H9 (cell line): ENCODE data around the gene KCNK16. TPM values are rescaled to one million over a fixed set of nuclear protein-coding genes. Genes with fewer than 3 reads are reported as not detected.

Source experiments
- DNase-seq: peaks from one replicate; pipeline ENCODE4 v3.0.0-alpha.2; 2017
- H2AFZ ChIP-seq: one replicate; pipeline ENCODE4 v1.6.1; 2013; ENCODE audit warnings: mild to moderate bottlenecking, low read length, control low read depth, moderate library complexity
- H2AK5ac ChIP-seq: 2 replicates; pipeline ENCODE4 v1.6.1; 2013; ENCODE audit warnings: low read length, control low read depth, mixed read lengths; ENCODE audit not compliant: insufficient read length
- H2BK120ac ChIP-seq: one replicate; pipeline ENCODE4 v1.6.1; 2013; ENCODE audit warnings: low read depth, mild to moderate bottlenecking, low read length, control low read depth, inconsistent platforms; ENCODE audit not compliant: poor library complexity, severe bottlenecking
- H2BK12ac ChIP-seq: 2 replicates; pipeline ENCODE4 v1.6.1; 2013; ENCODE audit warnings: low read length, control low read depth, mixed read lengths, low read depth; ENCODE audit not compliant: insufficient read length
- H2BK15ac ChIP-seq: 2 replicates; pipeline ENCODE4 v1.6.1; 2013; ENCODE audit warnings: low read depth, low read length, control low read depth
- H2BK20ac ChIP-seq: one replicate; pipeline ENCODE4 v1.6.1; 2013; ENCODE audit warnings: low read depth, mild to moderate bottlenecking, low read length, control low read depth, inconsistent platforms; ENCODE audit not compliant: poor library complexity, severe bottlenecking
- H2BK5ac ChIP-seq: 2 replicates; pipeline ENCODE4 v1.6.1; 2013; ENCODE audit warnings: low read length, control low read depth, mixed read lengths; ENCODE audit not compliant: insufficient read length
- H3K14ac ChIP-seq: 2 replicates; pipeline ENCODE4 v1.6.1; 2013; ENCODE audit warnings: low read length, control low read depth; ENCODE audit not compliant: insufficient read depth
- H3K18ac ChIP-seq: 2 replicates; pipeline ENCODE4 v1.6.1; 2013; ENCODE audit warnings: low read depth, mild to moderate bottlenecking, mixed read lengths, low read length, control low read depth; ENCODE audit not compliant: insufficient read length
- H3K23ac ChIP-seq: 2 replicates; pipeline ENCODE4 v1.6.1; 2013; ENCODE audit warnings: low read length, control low read depth, mixed read lengths, low read depth; ENCODE audit not compliant: insufficient read length
- H3K23me2 ChIP-seq: 2 replicates; pipeline ENCODE4 v1.6.1; 2013; ENCODE audit warnings: low read depth, mild to moderate bottlenecking, mixed read lengths, low read length, control low read depth; ENCODE audit not compliant: insufficient read length, poor library complexity, severe bottlenecking
- H3K27ac ChIP-seq: 2 replicates; pipeline ENCODE4 v1.5.1; 2013; ENCODE audit warnings: low read length, control low read depth, mixed read lengths, low read depth; ENCODE audit not compliant: insufficient read length
- H3K27me3 ChIP-seq: 2 replicates; pipeline ENCODE4 v1.6.1; 2013; ENCODE audit warnings: low read length, control low read depth, inconsistent platforms; ENCODE audit not compliant: insufficient read depth
- H3K4ac ChIP-seq: 2 replicates; pipeline ENCODE4 v1.6.1; 2013; ENCODE audit warnings: low read depth, mild to moderate bottlenecking, control low read depth, inconsistent platforms, low read length, moderate library complexity
- H3K4me1 ChIP-seq: 2 replicates; pipeline ENCODE4 v1.6.1; 2013; ENCODE audit warnings: low read length, control low read depth, inconsistent platforms; ENCODE audit not compliant: insufficient read depth
- H3K4me2 ChIP-seq: 2 replicates; pipeline ENCODE4 v1.6.1; 2013; ENCODE audit warnings: low read length, control low read depth, mixed read lengths; ENCODE audit not compliant: insufficient read length, insufficient read depth
- H3K56ac ChIP-seq: 2 replicates; pipeline ENCODE4 v1.6.1; 2013; ENCODE audit warnings: low read depth, mild to moderate bottlenecking, mixed read lengths, low read length, control low read depth; ENCODE audit not compliant: insufficient read length
- H3K79me1 ChIP-seq: 2 replicates; pipeline ENCODE4 v1.6.1; 2013; ENCODE audit warnings: low read depth, mild to moderate bottlenecking, moderate library complexity, low read length, control low read depth, inconsistent platforms; ENCODE audit not compliant: insufficient read depth, poor library complexity, severe bottlenecking
- H3K79me2 ChIP-seq: 2 replicates; pipeline ENCODE4 v1.6.1; 2013; ENCODE audit warnings: low read length, control low read depth, inconsistent platforms; ENCODE audit not compliant: insufficient read depth
- H3K9ac ChIP-seq: 2 replicates; pipeline ENCODE4 v1.6.1; 2013; ENCODE audit warnings: low read length, control low read depth, mixed read lengths; ENCODE audit not compliant: insufficient read length; ENCODE audit errors: extremely low read depth
- H3K9me3 ChIP-seq: one replicate; pipeline ENCODE4 v1.6.1; 2013; ENCODE audit warnings: low read depth, low read length, inconsistent platforms; ENCODE audit not compliant: control insufficient read depth
- H3T11ph ChIP-seq: one replicate; pipeline ENCODE4 v1.6.1; 2013; ENCODE audit warnings: mild to moderate bottlenecking, low read length, control low read depth, inconsistent platforms
- H4K20me1 ChIP-seq: one replicate; pipeline ENCODE4 v1.6.1; 2013; ENCODE audit not compliant: control insufficient read depth, insufficient read length, insufficient read depth
- H4K5ac ChIP-seq: 2 replicates; pipeline ENCODE4 v1.6.1; 2013; ENCODE audit warnings: low read depth, mild to moderate bottlenecking, mixed read lengths, low read length, control low read depth; ENCODE audit not compliant: insufficient read length
- H4K8ac ChIP-seq: replicated peaks from 2 replicates; pipeline ENCODE4 v1.6.1; 2013; ENCODE audit warnings: low read length, control low read depth, mixed read lengths, low read depth; ENCODE audit not compliant: insufficient read length
- H4K91ac ChIP-seq: 2 replicates; pipeline ENCODE4 v1.6.1; 2013; ENCODE audit warnings: low read depth, mild to moderate bottlenecking, moderate library complexity, mixed read lengths, low read length, control low read depth; ENCODE audit not compliant: insufficient read length
- H3K27ac Mint-ChIP-seq, 3 experiments: 2 replicates in 2 of 3; 3 replicates in 1 of 3; pipeline ENCODE4 v1.8.0; 2020 to 2021; ENCODE audit warnings: mixed read lengths in 3 of 3, mild to moderate bottlenecking in 1 of 3, moderate library complexity in 1 of 3
- H3K27me3 Mint-ChIP-seq: 2 replicates; pipeline ENCODE4 v1.8.0; 2021; ENCODE audit warnings: low read depth, mild to moderate bottlenecking, moderate library complexity, mixed read lengths
- H3K36me3 Mint-ChIP-seq, 3 experiments: 2 replicates in 2 of 3; 3 replicates in 1 of 3; pipeline ENCODE4 v1.8.0; 2020 to 2021; ENCODE audit warnings: low read depth in 3 of 3, mixed read lengths in 3 of 3; ENCODE audit not compliant: insufficient read depth in 1 of 3
- H3K4me1 Mint-ChIP-seq, 2 experiments: 2 replicates each; pipeline ENCODE4 v1.8.0; 2020; ENCODE audit warnings: mixed read lengths in 2 of 2
- H3K4me3 Mint-ChIP-seq, 2 experiments: 2 replicates in 1 of 2; 3 replicates in 1 of 2; pipeline ENCODE4 v1.8.0; 2020 to 2021; ENCODE audit warnings: mild to moderate bottlenecking in 2 of 2, mixed read lengths in 2 of 2, moderate library complexity in 1 of 2
- H3K9me3 Mint-ChIP-seq, 2 experiments: 2 replicates in 1 of 2; 3 replicates in 1 of 2; pipeline ENCODE4 v1.8.0; 2020; ENCODE audit warnings: mild to moderate bottlenecking in 2 of 2, mixed read lengths in 2 of 2, moderate library complexity in 1 of 2
- WGBS: extraction: QIAGEN DNeasy Blood & Tissue Kit; methylation state at CpG from one replicate; pipeline ENCODE4 v1.1.7; 2013; ENCODE audit warnings: missing lambda C conversion rate, low lambda C conversion rate, mixed read lengths; ENCODE audit not compliant: insufficient read length; ENCODE audit errors: extremely low coverage; 5-methylcytosine and 5-hydroxymethylcytosine counted together
- total RNA-seq: library from RNA; stranded (reverse); gene quantifications from 2 replicates; pipeline ENCODE4 v1.2.1, GENCODE V29; 2021
- TF ChIP-seq, protein P1 (sequence below): fragments of 200-600 bp; sonication (generic); conservative IDR thresholded peaks from 3 replicates; pipeline ENCODE4 v1.8.0; 2021; ENCODE audit warnings: antibody characterized with exemption, mild to moderate bottlenecking

Gene KCNK16
- total RNA-seq, 1 experiment from 2014 or later, result not detected

DNA sequence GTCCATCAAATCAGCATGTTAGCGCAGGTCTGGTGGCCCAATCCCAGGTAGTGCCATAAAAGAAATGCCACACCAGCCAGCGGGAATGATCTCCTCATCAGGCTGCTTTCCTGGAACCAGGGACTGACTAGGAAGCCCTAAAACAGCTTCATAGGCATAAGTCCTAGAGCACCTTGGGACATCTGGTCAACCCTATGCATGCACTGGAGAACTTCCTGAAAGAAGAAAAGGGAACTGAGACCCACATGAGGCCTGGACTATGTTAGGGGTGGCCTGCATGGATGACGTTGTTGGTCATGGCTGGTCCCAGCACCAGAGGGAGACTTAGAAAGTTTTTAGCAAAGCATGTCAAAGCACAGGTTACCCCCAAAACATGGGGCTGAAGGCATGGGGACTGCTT is 7.6 kb upstream of the KCNK16 start:
- Histone ChIP-seq H2AK5ac (no peak overlapping the region), H4K20me1 (no peaks in the 10 kb centered on the region), H3K79me1 (no peaks in the 10 kb centered on the region), H3K23me2 (no peaks in the 10 kb centered on the region), H3K79me2 (no peaks in the 10 kb centered on the region), H3K27ac (no peak overlapping the region), H4K5ac (no peak overlapping the region), H3T11ph (no peak overlapping the region), H3K4me1 (no peaks in the 10 kb centered on the region), H2BK120ac (no peak overlapping the region), H3K27me3 (no peaks in the 10 kb centered on the region; the same call in 1 of the 2 replicates), H2AFZ (no peak overlapping the region), H3K23ac (no peak overlapping the region), H3K4ac (no peak overlapping the region), H3K4me2 (no peak overlapping the region), H4K8ac (no peak overlapping the region), H3K14ac (no peak overlapping the region), H3K9me3 (no peaks in the 10 kb centered on the region), H2BK20ac (no peak overlapping the region), H3K56ac (no peak overlapping the region), H2BK15ac (no peak overlapping the region), H2BK5ac (no peak overlapping the region), H4K91ac (no peak overlapping the region), H2BK12ac (no peak overlapping the region), H3K9ac (no peak overlapping the region), H3K18ac (no peak overlapping the region)
- no peaks in the 10 kb centered on the region; a peak in 1 of 4 replicates for H3K4me1 Mint-ChIP-seq
- no peak overlapping the region for H3K4me3 Mint-ChIP-seq
- H3K36me3 Mint-ChIP-seq, result no peaks in the 10 kb centered on the region; a peak in 1 of 7 replicates
- H3K27me3 Mint-ChIP-seq, result peaks cover 42% of the 10 kb centered on the region
- H3K9me3 Mint-ChIP-seq, result no peaks in the 10 kb centered on the region
- no CpG with 5 or more reads among the region's 3 CpGs for WGBS
- TF ChIP-seq, protein P1, sequence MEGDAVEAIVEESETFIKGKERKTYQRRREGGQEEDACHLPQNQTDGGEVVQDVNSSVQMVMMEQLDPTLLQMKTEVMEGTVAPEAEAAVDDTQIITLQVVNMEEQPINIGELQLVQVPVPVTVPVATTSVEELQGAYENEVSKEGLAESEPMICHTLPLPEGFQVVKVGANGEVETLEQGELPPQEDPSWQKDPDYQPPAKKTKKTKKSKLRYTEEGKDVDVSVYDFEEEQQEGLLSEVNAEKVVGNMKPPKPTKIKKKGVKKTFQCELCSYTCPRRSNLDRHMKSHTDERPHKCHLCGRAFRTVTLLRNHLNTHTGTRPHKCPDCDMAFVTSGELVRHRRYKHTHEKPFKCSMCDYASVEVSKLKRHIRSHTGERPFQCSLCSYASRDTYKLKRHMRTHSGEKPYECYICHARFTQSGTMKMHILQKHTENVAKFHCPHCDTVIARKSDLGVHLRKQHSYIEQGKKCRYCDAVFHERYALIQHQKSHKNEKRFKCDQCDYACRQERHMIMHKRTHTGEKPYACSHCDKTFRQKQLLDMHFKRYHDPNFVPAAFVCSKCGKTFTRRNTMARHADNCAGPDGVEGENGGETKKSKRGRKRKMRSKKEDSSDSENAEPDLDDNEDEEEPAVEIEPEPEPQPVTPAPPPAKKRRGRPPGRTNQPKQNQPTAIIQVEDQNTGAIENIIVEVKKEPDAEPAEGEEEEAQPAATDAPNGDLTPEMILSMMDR, result no peak
- no peak overlapping the region for H3K27ac Mint-ChIP-seq
- DNase-seq, result no peak
